Caco-2 (cell line): Measurements from ENCODE around the gene PPP2R2D. TPM values are rescaled to one million over a fixed set of nuclear protein-coding genes. Genes with fewer than 3 reads are reported as not detected.

Source experiments
- BruUV-seq: library from RNA; stranded (reverse); fragments of 400-500 nt; replicated peaks from 2 replicates; lab custom pipeline; 2021; lab: Mats Ljungman, UMichigan
- CTCF ChIA-PET: fragments of 300-600 bp; sonication (Branson Sonifier 250); formaldehyde crosslinking; loops from one replicate; lab custom pipeline; 2022; ENCODE audit warnings: antibody characterized with exemption; lab: Charles Lee
- POLR2A ChIA-PET: fragments of 300-600 bp; sonication (Branson Sonifier 250); formaldehyde crosslinking; loops from one replicate; lab custom pipeline; 2022; ENCODE audit warnings: antibody characterized with exemption; lab: Charles Lee
- DNase-seq, 2 experiments: peaks; one replicate each; pipeline versions ENCODE4 v3.0.0 to v3.0.0-alpha.2; 2020 to 2022
- H3K27me3 ChIP-seq: replicated peaks from 2 replicates; pipeline ENCODE4 v1.6.0; 2011; ENCODE audit warnings: low read length; ENCODE audit not compliant: control insufficient read depth, insufficient read depth
- H3K36me3 ChIP-seq: 2 replicates; pipeline ENCODE4 v1.5.1; 2011; ENCODE audit warnings: low read length; ENCODE audit not compliant: control insufficient read depth, insufficient read depth
- H3K4me1 ChIP-seq: fragments of 250-450 bp; sonication (Bioruptor Pico); 2 replicates; pipeline ENCODE4 v1.5.1; 2020; ENCODE audit warnings: mild to moderate bottlenecking
- H3K4me3 ChIP-seq: 2 replicates; pipeline ENCODE4 v1.5.1; 2011; ENCODE audit warnings: low read depth, mild to moderate bottlenecking, control low read depth, low read length
- H3K9me3 ChIP-seq: fragments of 250-450 bp; sonication (Bioruptor Pico); 2 replicates; pipeline ENCODE4 v1.5.1; 2020; ENCODE audit warnings: mild to moderate bottlenecking, moderate library complexity
- H3K27ac Mint-ChIP-seq: one replicate; pipeline ENCODE4 v1.8.0; 2022; ENCODE audit warnings: mixed read lengths; ENCODE audit not compliant: unreplicated experiment
- H3K27me3 Mint-ChIP-seq: one replicate; pipeline ENCODE4 v1.8.0; 2022; ENCODE audit warnings: mixed read lengths; ENCODE audit not compliant: insufficient read depth, unreplicated experiment
- H3K36me3 Mint-ChIP-seq: one replicate; pipeline ENCODE4 v1.8.0; 2022; ENCODE audit warnings: mild to moderate bottlenecking, mixed read lengths; ENCODE audit not compliant: insufficient read depth, unreplicated experiment
- H3K4me1 Mint-ChIP-seq: one replicate; pipeline ENCODE4 v1.8.0; 2022; ENCODE audit warnings: low read depth, mixed read lengths; ENCODE audit not compliant: unreplicated experiment
- H3K4me3 Mint-ChIP-seq: one replicate; pipeline ENCODE4 v1.8.0; 2022; ENCODE audit warnings: mild to moderate bottlenecking, moderate library complexity, mixed read lengths; ENCODE audit not compliant: unreplicated experiment
- H3K9me3 Mint-ChIP-seq: one replicate; pipeline ENCODE4 v1.8.0; 2022; ENCODE audit warnings: mixed read lengths; ENCODE audit not compliant: unreplicated experiment
- intact Hi-C: fragments of 100-400 bp; cut with micrococcal nuclease; formaldehyde crosslinking; loops from one replicate; pipeline ENCODE4 v1.10.0; 2022; ENCODE audit not compliant: unreplicated experiment
- total RNA-seq: library from RNA; stranded (reverse); gene quantifications from 2 replicates; pipeline ENCODE4 v1.2.3, GENCODE V29; 2022
- TF ChIP-seq, protein P1 (sequence below), 2 experiments: fragments of 200-600 bp in 1 of 2; IDR thresholded peaks; 1 replicate in 1 of 2; 2 replicates in 1 of 2; pipeline versions ENCODE4 v1.5.1 to v1.8.0; 2011 to 2022; ENCODE audit warnings: antibody characterized with exemption in 1 of 2, control low read depth in 1 of 2, inconsistent platforms in 1 of 2, low read depth in 1 of 2, low read length in 1 of 2, mild to moderate bottlenecking in 1 of 2, moderate library complexity in 1 of 2; ENCODE audit not compliant: insufficient read depth in 1 of 2, severe bottlenecking in 1 of 2, unreplicated experiment in 1 of 2

Gene PPP2R2D
- total RNA-seq, 1 experiment from 2014 or later, result 34.4 TPM

DNA sequence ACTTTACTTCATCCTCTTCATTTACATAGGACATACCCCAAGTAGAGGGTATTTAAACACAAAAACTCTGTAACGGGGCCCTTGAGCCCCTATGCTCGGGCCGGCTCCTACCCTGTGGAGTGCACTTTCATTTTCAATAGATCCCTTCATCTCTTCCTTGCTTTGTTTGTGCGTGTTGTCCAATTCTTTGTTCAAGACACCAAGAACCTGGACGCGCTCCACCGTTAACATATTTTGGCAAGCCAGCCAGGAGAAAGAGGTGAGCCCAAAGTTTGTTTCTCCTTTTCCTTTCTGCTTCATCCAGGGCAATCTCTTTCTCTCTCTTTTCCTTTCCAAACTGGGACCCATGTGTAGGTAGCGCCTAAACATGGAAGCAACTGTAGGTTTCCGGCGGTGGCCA is 106.9 kb downstream of the PPP2R2D start:
- BruUV-seq, result no TSS peak
- ChIA-PET POLR2A (no interaction called here), CTCF (no interaction called here)
- DNase-seq, result no peak
- no peaks in the 10 kb centered on the region for H3K9me3 Mint-ChIP-seq
- no peaks in the 10 kb centered on the region for H3K36me3 Mint-ChIP-seq
- H3K27me3 ChIP-seq, result no peaks in the 10 kb centered on the region
- intact Hi-C loops, result no loop called here
- no peak overlapping the region for H3K4me3 Mint-ChIP-seq
- H3K36me3 ChIP-seq, result no peaks in the 10 kb centered on the region
- H3K4me1 Mint-ChIP-seq, result no peaks in the 10 kb centered on the region
- H3K4me1 ChIP-seq, result no peaks in the 10 kb centered on the region
- H3K27ac Mint-ChIP-seq, result no peak overlapping the region
- TF ChIP-seq, protein P1, sequence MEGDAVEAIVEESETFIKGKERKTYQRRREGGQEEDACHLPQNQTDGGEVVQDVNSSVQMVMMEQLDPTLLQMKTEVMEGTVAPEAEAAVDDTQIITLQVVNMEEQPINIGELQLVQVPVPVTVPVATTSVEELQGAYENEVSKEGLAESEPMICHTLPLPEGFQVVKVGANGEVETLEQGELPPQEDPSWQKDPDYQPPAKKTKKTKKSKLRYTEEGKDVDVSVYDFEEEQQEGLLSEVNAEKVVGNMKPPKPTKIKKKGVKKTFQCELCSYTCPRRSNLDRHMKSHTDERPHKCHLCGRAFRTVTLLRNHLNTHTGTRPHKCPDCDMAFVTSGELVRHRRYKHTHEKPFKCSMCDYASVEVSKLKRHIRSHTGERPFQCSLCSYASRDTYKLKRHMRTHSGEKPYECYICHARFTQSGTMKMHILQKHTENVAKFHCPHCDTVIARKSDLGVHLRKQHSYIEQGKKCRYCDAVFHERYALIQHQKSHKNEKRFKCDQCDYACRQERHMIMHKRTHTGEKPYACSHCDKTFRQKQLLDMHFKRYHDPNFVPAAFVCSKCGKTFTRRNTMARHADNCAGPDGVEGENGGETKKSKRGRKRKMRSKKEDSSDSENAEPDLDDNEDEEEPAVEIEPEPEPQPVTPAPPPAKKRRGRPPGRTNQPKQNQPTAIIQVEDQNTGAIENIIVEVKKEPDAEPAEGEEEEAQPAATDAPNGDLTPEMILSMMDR (IDR thresholded peaks at IDR 0.05; ENCODE audit: insufficient read depth in 1 of 2, low read depth in 1 of 2, low read length in 1 of 2, severe bottlenecking in 1 of 2, unreplicated experiment in 1 of 2), result no peak
- no peaks in the 10 kb centered on the region; the same call in 1 of the 2 replicates for H3K9me3 ChIP-seq
- no peak overlapping the region for H3K4me3 ChIP-seq
- H3K27me3 Mint-ChIP-seq, result peaks cover 10% of the 10 kb centered on the region

Other genes with a start within 250 kb of the PPP2R2D start
- gene BNIP3, start 80.9 kb downstream of the PPP2R2D start, total RNA-seq, result 16.5 and 18.4 TPM in 2 replicates
- 0.50 and 0.53 TPM in 2 replicates for gene JAKMIP3, start 164.9 kb downstream of the PPP2R2D start, total RNA-seq